Choroid plexus epithelial cell (primary cell): ENCODE data around the gene EBF3.

ENCODE experiments used
- DNase-seq: peaks from one replicate; pipeline ENCODE4 v3.0.0-alpha.2; 2010; ENCODE audit warnings: low read depth
- H3K4me3 ChIP-seq: 2 replicates; pipeline ENCODE4 v1.5.1; 2011; ENCODE audit warnings: low read depth, mild to moderate bottlenecking, control low read depth, low read length, moderate library complexity
- CTCF ChIP-seq: conservative IDR thresholded peaks from 2 replicates; pipeline ENCODE4 v1.5.1; 2011; ENCODE audit warnings: low read depth, mild to moderate bottlenecking, control low read depth, inconsistent platforms, low read length, moderate library complexity

EBF3 gene, protein sequence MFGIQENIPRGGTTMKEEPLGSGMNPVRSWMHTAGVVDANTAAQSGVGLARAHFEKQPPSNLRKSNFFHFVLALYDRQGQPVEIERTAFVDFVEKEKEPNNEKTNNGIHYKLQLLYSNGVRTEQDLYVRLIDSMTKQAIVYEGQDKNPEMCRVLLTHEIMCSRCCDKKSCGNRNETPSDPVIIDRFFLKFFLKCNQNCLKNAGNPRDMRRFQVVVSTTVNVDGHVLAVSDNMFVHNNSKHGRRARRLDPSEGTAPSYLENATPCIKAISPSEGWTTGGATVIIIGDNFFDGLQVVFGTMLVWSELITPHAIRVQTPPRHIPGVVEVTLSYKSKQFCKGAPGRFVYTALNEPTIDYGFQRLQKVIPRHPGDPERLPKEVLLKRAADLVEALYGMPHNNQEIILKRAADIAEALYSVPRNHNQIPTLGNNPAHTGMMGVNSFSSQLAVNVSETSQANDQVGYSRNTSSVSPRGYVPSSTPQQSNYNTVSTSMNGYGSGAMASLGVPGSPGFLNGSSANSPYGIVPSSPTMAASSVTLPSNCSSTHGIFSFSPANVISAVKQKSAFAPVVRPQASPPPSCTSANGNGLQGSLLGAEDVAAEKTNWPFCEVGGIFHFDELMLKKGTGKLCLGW

GRCh38 chr10:129963641-129964501 lies at the start of gene EBF3:
Gene EBF3 (minus strand): TSS chr10:129964274. CDS start chr10:129963768, 506 bp downstream.
- peak within 1 kb of the TSS; percentile 61 for H3K4me3 ChIP-seq
- DNase-seq = peak; percentile 63
- no peak for TF ChIP-seq CTCF

- no peak for TF ChIP-seq CTCF
- no peak for DNase-seq
- no peak overlapping the region for H3K4me3 ChIP-seq
Measured at GRCh38 chr10:130013335-130014262, 49.5 kb upstream of the EBF3 start.

- no peak for TF ChIP-seq CTCF
- no peak overlapping the region for H3K4me3 ChIP-seq
- no peak for DNase-seq
Measured at GRCh38 chr10:130012129-130012528, 48.1 kb upstream of the EBF3 start.

- no peak for DNase-seq
Measured at GRCh38 chr10:130010653-130011052, 46.6 kb upstream of the EBF3 start.

GRCh38 chr10:130009228-130009627 lies 45.2 kb upstream of the EBF3 start:
- DNase-seq = no peak
- no peak overlapping the region for H3K4me3 ChIP-seq
- no peak for TF ChIP-seq CTCF

More at GRCh38 chr10:130010653-130011052, 46.6 kb upstream of the EBF3 start:
- no peak overlapping the region for H3K4me3 ChIP-seq
- TF ChIP-seq CTCF = no peak
